ENCODE data around the gene RBP2.
"Not testable (repeated sequence)": the region's sequence is repeated elsewhere in the genome, so short reads cannot be mapped to it uniquely, and the experiment has no call there.

The RBP2 gene

DNA sequence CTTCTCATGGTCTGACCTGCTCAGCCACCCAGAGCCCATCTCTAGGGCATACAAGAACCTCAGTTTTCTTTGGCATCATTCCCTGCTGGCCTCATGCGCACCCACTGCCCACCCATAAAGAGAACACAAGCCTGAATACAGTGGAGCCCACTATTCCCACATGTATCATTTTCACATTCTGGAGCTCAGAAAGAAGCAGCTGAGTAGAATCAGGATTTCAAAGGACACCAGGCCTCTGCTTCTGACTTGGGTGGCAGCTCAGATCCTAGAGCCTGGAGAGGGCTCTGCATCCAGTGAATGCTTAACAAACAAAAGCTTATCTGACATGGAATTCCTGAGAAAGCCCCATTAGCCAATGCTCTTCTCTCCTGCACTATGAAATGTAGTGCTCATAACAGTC lies 34.7 kb downstream of the RBP2 start:
- DNase-seq (ENCODE audit: low spot score) = no peak

DNA sequence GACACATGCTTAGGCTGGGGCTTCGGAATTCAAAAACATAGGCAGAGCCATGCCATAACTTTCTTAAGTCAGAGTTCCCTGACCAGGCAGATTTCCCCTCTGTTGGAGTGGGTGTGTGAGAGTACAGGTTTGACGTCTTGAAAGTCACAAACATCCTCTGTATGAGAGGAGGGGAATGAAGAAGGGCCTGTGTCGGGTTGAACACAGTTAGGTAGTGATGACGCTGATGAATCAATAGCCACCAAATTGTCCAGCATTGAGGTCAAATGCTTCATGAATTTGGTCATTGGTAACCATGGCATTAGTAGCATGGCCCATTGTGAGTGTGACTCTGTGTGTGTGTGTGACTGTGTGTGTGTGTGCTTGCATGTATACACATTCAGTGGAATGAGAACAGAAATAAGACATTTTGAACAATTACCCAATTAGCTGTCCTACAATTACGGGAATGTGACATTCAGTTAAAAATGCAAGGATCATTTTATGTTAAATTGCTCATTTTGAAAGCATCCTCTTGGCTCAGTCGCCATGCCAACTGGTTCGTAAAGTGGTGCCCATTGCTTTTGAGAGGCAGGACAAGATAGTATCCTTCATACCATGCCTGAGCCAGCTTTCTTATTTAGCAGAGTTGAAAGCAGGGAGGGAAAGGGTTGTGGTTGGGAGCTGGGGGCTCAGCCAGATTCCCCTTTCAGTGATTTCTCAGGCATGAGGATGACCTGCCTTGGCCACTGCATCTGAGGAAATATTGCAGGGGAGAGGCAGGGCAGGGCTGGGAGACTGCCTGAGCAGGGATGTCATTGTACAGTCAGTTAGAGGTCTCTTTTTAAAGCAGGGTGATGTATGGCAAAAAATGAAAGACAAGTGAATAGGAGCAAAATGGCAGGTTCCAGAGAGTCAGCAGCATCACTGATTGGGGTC lies 35.4 kb downstream of the RBP2 start:
- DNase-seq (ENCODE audit: low spot score) = no peak

DNA sequence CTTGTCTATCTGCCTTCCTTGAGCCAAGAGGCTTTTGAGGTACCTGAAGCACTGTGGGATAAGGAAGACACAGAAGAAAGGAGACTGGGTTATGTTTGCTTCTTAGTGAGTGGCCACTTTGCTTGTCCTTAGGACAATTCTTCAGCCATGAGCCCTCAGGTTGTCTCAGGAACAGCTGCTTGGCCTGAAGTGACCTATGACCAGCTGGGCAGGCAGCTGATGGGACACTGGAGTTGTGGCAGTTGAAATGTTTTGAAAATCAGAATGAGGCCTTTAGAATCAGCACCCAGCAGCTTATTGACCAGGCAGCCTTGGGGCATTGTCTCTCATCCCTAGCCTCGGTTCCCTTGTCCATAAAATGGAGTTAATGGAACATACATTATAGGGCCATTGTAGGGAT lies 37.0 kb downstream of the RBP2 start:
- DNase-seq (ENCODE audit: low spot score) = no peak

DNA sequence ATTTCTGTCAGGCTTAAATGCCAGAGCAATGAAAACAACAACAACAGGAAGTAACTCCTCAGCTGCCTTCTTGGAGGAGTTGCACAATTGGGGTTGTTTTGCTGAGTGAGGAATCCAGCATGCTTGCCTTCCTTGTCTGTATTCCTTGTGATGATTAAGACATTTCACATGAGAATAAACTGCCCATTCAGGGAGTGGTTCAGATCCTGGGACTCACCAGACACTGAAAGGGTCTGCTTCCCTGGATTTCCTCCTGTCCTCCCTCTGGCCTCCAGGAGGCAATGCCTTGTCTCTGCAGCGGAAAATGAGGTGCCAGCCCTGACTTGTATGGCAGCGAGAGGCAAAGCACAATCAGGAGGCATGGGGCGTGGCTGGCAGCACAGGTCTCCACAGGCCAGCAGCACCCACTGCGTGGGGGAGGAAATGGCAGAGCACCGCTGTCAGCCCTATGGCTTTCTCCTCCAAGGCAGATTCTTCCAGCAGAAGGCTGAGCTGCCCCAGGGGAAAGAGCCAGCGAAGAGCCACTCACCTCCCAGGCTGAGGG lies 41.5 kb downstream of the RBP2 start:
- DNase-seq (ENCODE audit: low spot score) = no peak

DNA sequence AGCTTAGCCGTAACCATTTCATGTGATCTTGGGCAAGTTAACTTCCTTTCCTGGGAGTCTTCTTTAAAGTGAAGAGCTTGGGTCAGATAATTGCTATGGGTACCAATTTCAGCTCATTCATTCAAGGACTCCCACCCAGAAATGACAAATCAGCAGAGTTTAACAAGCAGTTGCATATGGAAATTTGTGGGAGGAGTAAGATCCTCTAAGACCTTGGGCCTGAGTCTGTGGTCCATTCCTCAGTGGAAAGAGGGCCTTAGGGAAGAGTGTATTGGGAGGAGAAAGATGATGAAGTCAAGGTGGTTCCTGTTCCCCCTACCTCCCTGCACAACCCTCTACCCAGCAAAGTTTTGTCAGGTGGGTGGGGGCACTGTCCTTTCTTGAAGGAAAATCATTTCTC lies 42.1 kb downstream of the RBP2 start:
- no peak for DNase-seq (ENCODE audit: low spot score)

DNA sequence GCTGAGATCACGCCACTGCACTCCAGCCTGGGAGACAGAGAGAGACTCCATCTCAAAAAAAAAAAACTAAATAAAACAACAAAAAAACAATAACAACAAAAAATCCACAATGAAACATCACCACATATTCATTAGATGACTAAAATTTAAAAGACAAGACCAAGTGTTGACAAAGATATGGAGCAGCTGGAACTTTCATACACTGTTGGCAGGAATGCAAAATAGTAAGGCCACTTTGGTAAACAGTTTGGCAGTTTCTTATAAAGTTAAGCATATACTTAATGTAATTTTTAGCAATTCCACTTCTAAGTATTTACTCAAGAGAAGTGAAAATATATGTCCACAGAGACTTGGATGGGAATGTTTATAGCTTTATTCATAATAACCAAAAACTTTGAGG lies 43.2 kb downstream of the RBP2 start:
- DNase-seq (ENCODE audit: low spot score) = no peak

DNA sequence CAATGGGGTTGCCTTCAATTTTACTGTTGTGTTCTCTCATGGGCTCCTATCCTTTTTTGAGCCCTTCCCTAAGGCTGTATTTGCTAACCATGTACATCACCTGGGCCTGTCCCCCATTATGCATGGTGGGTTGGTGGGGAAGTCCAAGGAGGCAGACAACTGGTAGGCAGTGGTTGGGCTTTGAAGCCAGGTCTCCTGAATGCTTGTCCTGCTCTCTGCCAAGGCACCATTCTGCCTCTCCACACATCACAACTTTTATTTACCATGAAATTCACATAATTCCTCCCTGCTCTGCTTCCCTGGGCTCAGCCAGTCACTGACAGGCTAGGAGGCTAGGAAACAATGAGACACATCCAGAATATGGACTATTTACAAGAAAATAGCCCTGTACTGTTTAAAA lies 45.8 kb downstream of the RBP2 start:
- no peak for DNase-seq (ENCODE audit: low spot score)

DNA sequence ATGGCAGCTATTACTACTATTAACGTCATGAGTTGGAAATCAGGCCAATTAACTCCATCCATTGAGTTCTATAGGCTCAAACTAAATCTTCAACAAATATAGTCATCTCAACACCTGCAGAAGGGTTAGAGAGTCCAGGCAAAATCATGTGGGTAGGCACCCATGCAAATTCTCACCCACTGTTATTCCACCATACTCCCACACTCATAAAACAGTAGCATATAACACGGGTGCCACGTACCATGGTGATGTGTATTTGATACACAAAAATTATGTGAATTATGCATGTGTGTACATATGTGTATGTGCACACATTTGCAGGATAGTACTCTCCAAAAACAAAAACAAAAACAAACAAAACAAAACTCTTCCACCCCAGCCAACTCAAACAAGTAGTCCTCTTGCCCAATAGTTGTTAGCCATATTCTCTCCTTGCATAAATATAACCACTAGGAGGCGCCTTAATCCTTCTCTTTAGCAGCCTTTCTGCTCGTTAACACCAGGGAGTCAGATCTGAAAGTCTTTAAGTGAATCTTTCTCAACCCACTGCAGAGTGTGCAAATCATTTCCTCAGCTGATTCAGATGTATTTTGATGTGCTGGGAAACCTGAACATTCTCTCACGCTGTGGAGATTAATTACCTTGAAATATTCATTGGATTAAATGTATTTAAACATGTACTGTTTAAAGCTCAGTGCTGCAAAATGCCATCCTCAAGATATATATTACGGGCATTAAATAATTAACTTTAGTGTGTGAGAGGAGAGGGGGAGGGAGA lies 48.8 kb downstream of the RBP2 start:
- DNase-seq (ENCODE audit: low spot score) = peak; percentile 67

DNA sequence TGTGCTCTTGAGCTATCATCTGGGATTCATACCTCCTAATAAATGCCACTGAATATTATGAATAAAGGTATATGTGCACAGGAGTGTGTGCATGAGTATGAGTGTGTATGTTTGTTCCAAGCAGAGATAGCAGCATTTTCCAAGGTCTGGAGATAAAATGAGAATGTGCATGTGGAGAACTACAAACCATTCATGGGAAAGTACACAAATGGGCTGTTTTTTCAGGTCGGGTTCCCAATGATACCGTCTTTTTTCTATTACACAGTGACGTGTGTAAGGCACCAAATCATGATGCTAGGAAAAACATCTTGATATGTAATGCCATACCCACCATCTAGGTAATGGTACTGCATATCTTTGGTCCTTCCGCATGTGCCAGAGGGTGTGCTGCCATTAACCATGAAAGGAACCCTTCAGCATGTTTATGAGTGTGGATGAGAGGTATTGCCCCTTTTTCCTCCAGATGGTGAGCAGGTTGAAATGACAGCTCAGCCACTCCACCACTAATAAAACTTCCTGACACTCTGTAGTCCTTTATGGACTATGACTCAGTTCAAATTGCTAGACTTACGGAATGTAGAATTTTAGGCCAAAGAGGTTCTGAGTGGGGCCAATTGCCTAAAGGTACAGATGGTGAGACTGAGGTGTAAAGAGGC lies 50.4 kb downstream of the RBP2 start:
- DNase-seq (ENCODE audit: low spot score) = no peak

DNA sequence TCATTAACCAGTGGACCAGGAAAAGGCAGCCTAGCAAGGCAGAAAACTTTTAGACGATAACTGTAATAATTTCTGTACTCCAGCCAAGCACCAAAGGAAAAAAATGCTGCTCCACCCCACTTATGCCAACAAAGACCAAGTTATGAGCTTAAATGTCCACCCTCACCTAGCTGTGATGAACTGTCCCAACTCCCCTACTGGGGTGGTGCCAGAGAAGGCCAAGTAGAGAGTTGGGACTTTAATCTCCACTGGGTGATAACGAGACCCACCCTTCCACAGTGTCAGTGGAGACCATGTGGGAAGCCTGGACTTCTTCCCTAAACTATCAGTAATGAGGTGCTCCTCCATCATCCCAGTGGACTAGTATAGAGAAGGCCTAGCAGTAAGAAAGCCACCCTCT lies 53.1 kb downstream of the RBP2 start:
- DNase-seq (ENCODE audit: low spot score) = no peak

DNA sequence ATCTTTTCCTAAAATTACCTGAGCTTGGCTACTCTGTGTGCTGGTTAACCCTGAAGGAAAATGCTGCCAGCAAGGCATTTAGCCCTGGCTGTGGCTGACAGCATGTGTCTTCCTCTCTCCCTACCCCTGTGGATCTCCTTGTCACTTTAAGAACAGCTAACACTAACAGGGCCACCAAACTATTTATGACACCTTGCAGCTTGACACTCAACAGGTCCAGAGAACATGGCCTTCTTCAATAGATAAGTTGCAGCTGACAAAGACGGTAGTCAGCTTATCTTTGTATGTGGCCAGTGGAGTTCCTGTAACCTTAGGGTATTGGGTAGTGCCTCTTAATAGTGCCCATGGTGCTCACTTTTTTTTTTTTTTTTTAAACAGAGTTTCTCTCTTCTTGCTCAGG lies 54.9 kb downstream of the RBP2 start:
- DNase-seq (ENCODE audit: low spot score) = no peak

DNA sequence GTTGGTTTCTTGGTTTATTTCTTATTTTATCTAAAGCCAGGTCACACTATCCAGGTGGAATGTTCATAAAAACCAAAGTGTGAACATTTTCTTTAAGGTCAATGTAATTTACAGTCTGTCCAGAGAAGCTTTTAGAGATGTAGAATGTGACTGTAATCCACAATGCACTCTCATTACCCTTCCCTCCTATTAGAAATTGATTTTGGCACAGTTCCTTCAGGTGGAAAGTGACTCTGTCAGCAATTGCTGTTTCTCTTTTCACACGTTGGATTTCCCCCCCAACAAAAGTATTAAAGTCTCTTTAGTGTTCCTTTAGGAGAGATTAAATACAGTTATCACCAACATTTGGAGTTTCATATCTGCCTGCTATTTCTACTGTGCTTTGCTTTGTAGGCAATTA lies 55.3 kb downstream of the RBP2 start:
- DNase-seq (ENCODE audit: low spot score) = no peak

DNA sequence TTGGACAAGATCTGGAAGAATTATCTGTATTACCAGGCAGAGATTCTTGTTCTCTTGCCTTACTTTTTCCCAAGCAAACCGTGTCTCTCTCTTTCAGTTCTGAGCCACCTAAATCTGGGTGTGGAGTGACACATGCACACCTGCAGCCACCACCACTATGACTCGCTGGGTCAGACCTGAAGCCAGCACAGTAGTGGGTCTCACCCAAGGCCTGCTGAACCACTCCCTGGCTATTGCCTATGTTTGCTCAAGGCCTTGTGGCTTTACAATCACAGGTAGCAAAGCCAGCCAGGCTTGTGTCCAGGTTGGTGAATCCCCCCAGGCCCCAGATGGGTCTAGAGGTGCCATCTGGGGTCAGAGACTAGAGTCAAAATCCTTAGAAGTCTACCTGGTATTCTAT lies 58.2 kb downstream of the RBP2 start:
- no peak for DNase-seq (ENCODE audit: low spot score)

DNA sequence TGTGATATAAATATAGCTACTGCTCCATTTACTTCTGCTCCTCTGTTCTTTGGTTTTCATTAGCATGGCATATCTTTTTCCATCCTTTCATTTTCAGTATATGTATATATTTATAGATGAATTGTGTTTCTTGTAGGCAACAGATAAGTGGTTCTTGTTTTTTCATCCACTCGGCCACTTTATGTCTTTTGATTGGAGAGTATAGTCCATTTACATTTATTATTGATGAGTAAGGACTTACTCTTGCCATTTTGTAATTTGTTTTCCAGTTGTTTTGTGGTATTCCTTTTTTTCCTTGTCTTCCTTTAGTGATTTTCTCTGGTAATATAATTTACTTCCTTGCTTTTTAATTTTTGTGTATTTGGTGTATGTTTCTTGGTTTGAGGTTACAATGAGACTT lies 60.0 kb downstream of the RBP2 start:
- DNase-seq (ENCODE audit: low spot score) = no peak

DNA sequence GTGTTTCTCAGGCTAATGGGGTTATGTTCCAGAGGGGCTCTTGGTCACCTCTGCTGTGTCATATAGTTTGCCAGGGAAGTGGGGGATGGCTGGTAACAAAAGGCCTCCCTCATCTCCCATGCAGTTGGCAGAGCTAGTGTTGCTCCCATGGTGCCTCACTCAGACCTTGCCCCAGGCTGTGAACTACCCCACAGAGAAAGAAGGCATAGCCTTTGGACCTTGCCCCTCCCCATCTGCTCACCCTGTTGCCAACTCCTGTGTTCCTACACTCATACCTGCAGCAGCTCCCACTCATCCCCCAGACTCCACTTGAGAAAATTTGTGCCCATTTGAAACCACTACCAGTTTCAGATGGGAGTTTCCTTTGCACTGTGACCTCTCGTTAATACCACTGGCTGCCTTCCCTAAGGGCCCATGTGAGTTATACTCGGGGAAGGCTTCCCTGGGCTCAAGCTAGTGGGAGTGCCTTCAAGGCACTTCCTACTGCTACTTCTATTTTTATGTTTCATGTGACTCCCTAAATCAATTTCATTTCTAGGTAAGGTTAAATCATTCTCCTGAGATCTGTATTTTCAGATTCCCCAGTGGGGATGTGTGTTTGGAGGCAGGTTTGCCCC lies 61.6 kb downstream of the RBP2 start:
- DNase-seq (ENCODE audit: low spot score) = no peak

DNA sequence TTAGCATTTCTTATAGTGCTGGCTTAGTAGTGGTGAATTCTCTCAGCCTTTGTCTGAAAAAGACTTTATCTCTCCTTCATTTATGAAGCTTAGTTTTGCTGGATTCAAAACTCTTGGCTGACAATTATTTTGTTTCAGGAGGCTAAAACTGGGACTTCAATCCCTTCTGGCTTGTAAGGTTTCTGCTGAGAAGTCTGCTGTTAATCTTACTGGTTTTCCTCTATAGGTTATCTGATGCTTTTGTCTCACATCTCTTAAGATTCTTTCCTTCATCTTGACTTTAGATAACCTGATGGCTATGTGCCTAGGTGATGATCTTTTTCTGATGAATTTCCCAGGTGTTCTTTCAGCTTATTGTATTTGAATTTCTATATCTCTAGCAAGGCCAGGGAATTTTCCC lies 63.4 kb downstream of the RBP2 start:
- not testable (repeated sequence) for DNase-seq (ENCODE audit: low spot score)

All from D341Med (cell line).